SU-DHL-6 (cell line): Measurements from ENCODE around the gene NAA10.

Source experiments
- H2AFZ ChIP-seq: fragments of 200-600 bp; sonication (generic); 2 replicates; pipeline ENCODE4 v1.6.1; 2014; ENCODE audit warnings: low read depth, mild to moderate bottlenecking, moderate library complexity, mixed read lengths, antibody characterized with exemption, low read length; ENCODE audit not compliant: severe bottlenecking
- H3F3A ChIP-seq: fragments of 200-600 bp; shearing (Covaris generic); 2 replicates; pipeline ENCODE4 v1.6.0; 2016; ENCODE audit warnings: antibody characterized with exemption, mild to moderate bottlenecking; ENCODE audit not compliant: insufficient read depth
- H3K27ac ChIP-seq: fragments of 200-600 bp; sonication (generic); 2 replicates; pipeline ENCODE4 v1.5.1; 2016; ENCODE audit warnings: low read depth, mild to moderate bottlenecking, low read length, moderate library complexity, mixed read lengths
- H3K27me3 ChIP-seq: fragments of 200-600 bp; sonication (generic), shearing (Covaris generic); 2 replicates; pipeline ENCODE4 v1.6.0; 2014; ENCODE audit warnings: mild to moderate bottlenecking, low read length
- H3K36me3 ChIP-seq: fragments of 200-600 bp; sonication (generic); 2 replicates; pipeline ENCODE4 v1.6.1; 2014; ENCODE audit warnings: mild to moderate bottlenecking, low read length, mixed read lengths
- H3K4me2 ChIP-seq: fragments of 300-600, 200-600 bp; shearing (Covaris generic), sonication (generic); 2 replicates; pipeline ENCODE4 v1.6.0; 2014; ENCODE audit warnings: low read length, low read depth, mild to moderate bottlenecking; ENCODE audit not compliant: poor library complexity, severe bottlenecking
- H3K4me3 ChIP-seq: fragments of 200-600 bp; sonication (generic); 2 replicates; pipeline ENCODE4 v1.5.1; 2014; ENCODE audit warnings: antibody characterized with exemption, low read length, mild to moderate bottlenecking, mixed read lengths; ENCODE audit not compliant: insufficient read depth, poor library complexity, severe bottlenecking
- H3K79me2 ChIP-seq: fragments of 200-600 bp; sonication (generic); 2 replicates; pipeline ENCODE4 v1.6.1; 2014; ENCODE audit warnings: mild to moderate bottlenecking, low read length, moderate library complexity; ENCODE audit not compliant: insufficient read depth
- H3K9ac ChIP-seq: fragments of 200-600 bp; sonication (generic); 2 replicates; pipeline ENCODE4 v1.7.0; 2014; ENCODE audit warnings: mild to moderate bottlenecking, low read length
- H3K9me2 ChIP-seq: fragments of 200-600 bp; sonication (generic); replicated peaks from 2 replicates; pipeline ENCODE4 v1.6.1; 2014; ENCODE audit warnings: low read length; ENCODE audit not compliant: insufficient read depth
- H3K9me3 ChIP-seq: fragments of 200-600 bp; sonication (generic); 2 replicates; pipeline ENCODE4 v1.6.1; 2014; ENCODE audit warnings: low read length, mixed read lengths; ENCODE audit not compliant: insufficient read depth
- H4K20me1 ChIP-seq: fragments of 200-600 bp; sonication (generic); 2 replicates; pipeline ENCODE4 v1.6.1; 2014; ENCODE audit warnings: low read depth, mild to moderate bottlenecking, antibody characterized with exemption, low read length, moderate library complexity, mixed read lengths
- CTCF ChIP-seq: fragments of 200-600 bp; sonication (generic); IDR thresholded peaks from one replicate; pipeline ENCODE4 v1.5.1; 2017; ENCODE audit warnings: antibody characterized with exemption, mild to moderate bottlenecking, low read length, moderate library complexity; ENCODE audit not compliant: insufficient read depth, poor library complexity, severe bottlenecking
- EZH2phosphoT487 ChIP-seq: fragments of 200-600 bp; sonication (generic), shearing (Covaris generic); conservative IDR thresholded peaks from 2 replicates; pipeline ENCODE4 v1.6.1; 2018; ENCODE audit warnings: mild to moderate bottlenecking, antibody characterized with exemption, low read length, moderate library complexity, mixed read lengths

Gene NAA10

GRCh38 chrX:153909024-153909979, 25.5 kb downstream of the NAA10 start:
- Histone ChIP-seq H3F3A (no peaks in the 10 kb centered on the region), H3K27ac (no peak overlapping the region), H3K27me3 (no peaks in the 10 kb centered on the region), H3K9me2 (no peaks in the 10 kb centered on the region), H3K9me3 (no peaks in the 10 kb centered on the region), H3K9ac (no peak overlapping the region), H3K4me3 (no peak overlapping the region), H4K20me1 (no peaks in the 10 kb centered on the region), H3K79me2 (no peaks in the 10 kb centered on the region), H3K4me2 (no peak overlapping the region), H2AFZ (no peak overlapping the region), H3K36me3 (no peaks in the 10 kb centered on the region)
- TF ChIP-seq EZH2phosphoT487 = no peak
- TF ChIP-seq CTCF = no peak

- no peaks in the 10 kb centered on the region for H3K9me3 ChIP-seq
- H3K36me3 ChIP-seq = no peaks in the 10 kb centered on the region
These were observed 26.5 kb downstream of the NAA10 start for GRCh38 chrX:153908219-153908860.

GRCh38 chrX:153907456-153907855, 27.4 kb downstream of the NAA10 start:
- H4K20me1 ChIP-seq = no peaks in the 10 kb centered on the region
- TF ChIP-seq CTCF (no peak), EZH2phosphoT487 (no peak)

More at GRCh38 chrX:153908219-153908860, 26.5 kb downstream of the NAA10 start:
- TF ChIP-seq CTCF (no peak), EZH2phosphoT487 (no peak)
- no peaks in the 10 kb centered on the region for H4K20me1 ChIP-seq
- H3F3A ChIP-seq = no peaks in the 10 kb centered on the region
- no peak overlapping the region for H3K27ac ChIP-seq
- H3K4me2 ChIP-seq = no peak overlapping the region
- H3K27me3 ChIP-seq = no peaks in the 10 kb centered on the region
- no peak overlapping the region for H2AFZ ChIP-seq
- H3K9ac ChIP-seq = no peak overlapping the region
- no peak overlapping the region for H3K4me3 ChIP-seq
- H3K79me2 ChIP-seq = no peaks in the 10 kb centered on the region
- H3K9me2 ChIP-seq = no peaks in the 10 kb centered on the region

More at GRCh38 chrX:153907456-153907855, 27.4 kb downstream of the NAA10 start:
- Histone ChIP-seq H3K4me3 (no peak overlapping the region), H3F3A (no peaks in the 10 kb centered on the region), H3K9me3 (no peaks in the 10 kb centered on the region), H3K9ac (no peak overlapping the region), H2AFZ (no peak overlapping the region), H3K36me3 (no peaks in the 10 kb centered on the region), H3K4me2 (no peak overlapping the region), H3K27ac (no peak overlapping the region), H3K79me2 (no peaks in the 10 kb centered on the region), H3K9me2 (no peaks in the 10 kb centered on the region), H3K27me3 (no peaks in the 10 kb centered on the region)
